Embryonic facial prominence (tissue), 1 donor: Measurements from ENCODE around the gene ATAD1.
"Not testable (repeated sequence)": the region's sequence is repeated elsewhere in the genome, so short reads cannot be mapped to it uniquely, and the experiment has no call there.

Experiments
- DNase-seq: peaks from one replicate; pipeline ENCODE4 v3.0.0-alpha.2; 2016; ENCODE audit errors: extremely low spot score

Gene ATAD1

GRCh38 chr10:87846023-87846422 lies 28.0 kb upstream of the ATAD1 start:
- DNase-seq: no peak

GRCh38 chr10:87845624-87845998 lies 27.6 kb upstream of the ATAD1 start:
- DNase-seq: no peak

- no peak for DNase-seq
These were observed 27.0 kb upstream of the ATAD1 start for GRCh38 chr10:87844837-87845623.

- no peak for DNase-seq
These were observed 25.7 kb upstream of the ATAD1 start for GRCh38 chr10:87843714-87844113.

GRCh38 chr10:87842776-87843497 lies 24.9 kb upstream of the ATAD1 start:
- DNase-seq: no peak

GRCh38 chr10:87842220-87842641 lies 24.2 kb upstream of the ATAD1 start:
- DNase-seq: no peak

GRCh38 chr10:87841186-87841585 lies 23.2 kb upstream of the ATAD1 start:
- DNase-seq: no peak

- DNase-seq: no peak
These were observed 20.6 kb upstream of the ATAD1 start for GRCh38 chr10:87838650-87839049.

GRCh38 chr10:87837445-87837844 lies 19.4 kb upstream of the ATAD1 start:
- DNase-seq: no peak

- DNase-seq: no peak
These were observed 18.1 kb upstream of the ATAD1 start for GRCh38 chr10:87836098-87836497.

GRCh38 chr10:87829986-87830729 lies 12.1 kb upstream of the ATAD1 start:
- DNase-seq: no peak

GRCh38 chr10:87829051-87829450 lies 11.0 kb upstream of the ATAD1 start:
- not testable (repeated sequence) for DNase-seq

GRCh38 chr10:87827681-87828080 lies 9.7 kb upstream of the ATAD1 start:
- DNase-seq: no peak

GRCh38 chr10:87826653-87827052 lies 8.6 kb upstream of the ATAD1 start:
- no peak for DNase-seq

- no peak for DNase-seq
These were observed 1.2 kb upstream of the ATAD1 start for GRCh38 chr10:87819289-87819585.

- DNase-seq: peak; percentile 42
These were observed 671 bp upstream of the ATAD1 start for GRCh38 chr10:87818505-87819288.

GRCh38 chr10:87816898-87817608 lies 973 bp downstream of the ATAD1 start:
- no peak for DNase-seq

GRCh38 chr10:87816163-87816897 lies 1.7 kb downstream of the ATAD1 start:
- no peak for DNase-seq

GRCh38 chr10:87804939-87805569 lies 13.0 kb downstream of the ATAD1 start:
- DNase-seq: no peak

GRCh38 chr10:87803831-87804230 lies 14.2 kb downstream of the ATAD1 start:
- DNase-seq: no peak
